ENCODE measurements around the gene OR10X1.

Gene OR10X1

GRCh38 chr1:158579733-158580132 lies at the start of gene OR10X1:
TSS of gene OR10X1 (minus strand) at chr1:158579899. CDS start at chr1:158579899, 0 bp downstream.
- DNase-seq (ENCODE audit: low read depth) = no peak

DNA sequence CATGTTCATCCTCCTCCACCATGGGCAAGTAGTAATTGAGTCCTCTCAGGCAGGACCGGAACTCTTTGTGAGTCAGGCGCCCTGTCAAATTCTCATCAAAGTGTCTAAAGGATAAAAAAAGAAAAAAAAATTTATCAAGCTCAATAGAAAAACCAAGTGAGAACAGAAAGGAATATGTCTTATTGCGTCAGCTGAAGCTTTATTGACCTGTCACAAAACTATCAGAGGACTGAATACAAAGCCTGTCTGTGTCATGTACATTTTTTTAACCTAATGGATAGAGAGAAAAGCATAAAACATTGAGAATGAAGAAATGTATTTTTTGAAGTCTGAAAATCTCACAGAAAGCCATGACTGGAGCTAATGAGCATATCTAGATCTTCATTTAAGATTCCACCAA lies 34.1 kb upstream of the OR10X1 start:
- DNase-seq (ENCODE audit: low read depth) = no peak

DNA sequence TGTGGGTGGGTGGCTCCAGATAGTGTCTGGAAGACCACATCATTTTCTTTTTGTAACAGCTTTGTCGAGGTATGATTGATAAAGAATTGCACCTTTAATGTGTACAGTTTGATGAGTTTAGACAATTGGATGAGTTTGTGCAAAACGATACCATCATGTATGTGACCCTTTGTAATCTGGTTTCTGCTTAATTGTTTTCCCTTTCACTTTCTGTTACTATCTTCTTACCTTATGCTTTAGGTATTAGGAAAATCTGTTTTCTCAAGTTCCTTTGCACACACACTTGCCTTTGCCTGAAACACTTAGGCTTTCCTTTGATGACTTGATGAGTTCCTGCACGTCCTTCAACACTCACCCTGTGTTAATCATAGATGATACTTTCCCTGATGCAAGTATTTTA lies 32.2 kb upstream of the OR10X1 start:
- no peak for DNase-seq (ENCODE audit: low read depth)

- no peak for DNase-seq (ENCODE audit: low read depth)
Observed at GRCh38 chr1:158607296-158607695, 27.6 kb upstream of the OR10X1 start.

DNA sequence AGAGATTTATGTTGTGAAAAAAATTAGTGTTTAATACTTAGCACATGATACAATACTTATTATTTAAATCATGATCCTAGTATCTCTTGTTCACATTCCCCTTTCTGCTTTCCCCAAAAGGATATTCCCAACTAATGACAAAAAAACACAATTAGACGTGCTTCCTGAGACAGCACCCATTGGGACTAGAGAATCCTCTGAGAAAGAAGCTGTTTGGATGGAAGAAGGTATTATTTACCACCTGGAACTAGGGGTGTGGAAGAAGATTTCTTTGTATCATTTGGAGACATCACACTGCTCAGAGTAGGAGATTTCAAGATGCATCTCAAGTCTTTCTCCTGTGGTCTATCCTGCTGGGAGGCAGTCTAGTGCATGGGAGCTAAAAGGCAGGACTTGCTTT lies 25.3 kb upstream of the OR10X1 start, which contains the start of gene OR10Z1:
TSS of gene OR10Z1 (plus strand) at position 301 of the 400 bp plus-strand sequence. CDS start 1,171 bp downstream, outside the sequence.
- DNase-seq (ENCODE audit: low read depth) = no peak

DNA sequence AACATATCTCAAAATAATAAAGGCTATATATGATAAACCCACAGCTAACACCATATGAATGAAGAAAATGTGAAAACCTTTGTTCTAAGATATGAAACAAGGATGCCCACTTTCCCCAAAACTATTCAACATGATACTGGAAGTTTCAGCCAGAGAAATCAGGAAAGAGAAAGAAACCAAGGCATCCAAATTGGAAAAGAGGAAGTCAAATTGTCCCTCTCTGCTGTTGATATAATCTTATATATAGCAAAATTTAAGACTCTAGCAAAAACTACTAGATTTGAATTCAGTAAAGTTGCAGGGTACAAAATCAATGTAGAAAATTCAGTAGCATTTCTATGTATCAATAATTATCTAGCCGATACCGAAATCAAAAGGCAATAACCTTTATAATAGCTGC lies 21.0 kb upstream of the OR10X1 start:
- no peak for DNase-seq (ENCODE audit: low read depth)

- no peak for DNase-seq (ENCODE audit: low read depth)
Observed at GRCh38 chr1:158586942-158587341, 7.2 kb upstream of the OR10X1 start.

DNA sequence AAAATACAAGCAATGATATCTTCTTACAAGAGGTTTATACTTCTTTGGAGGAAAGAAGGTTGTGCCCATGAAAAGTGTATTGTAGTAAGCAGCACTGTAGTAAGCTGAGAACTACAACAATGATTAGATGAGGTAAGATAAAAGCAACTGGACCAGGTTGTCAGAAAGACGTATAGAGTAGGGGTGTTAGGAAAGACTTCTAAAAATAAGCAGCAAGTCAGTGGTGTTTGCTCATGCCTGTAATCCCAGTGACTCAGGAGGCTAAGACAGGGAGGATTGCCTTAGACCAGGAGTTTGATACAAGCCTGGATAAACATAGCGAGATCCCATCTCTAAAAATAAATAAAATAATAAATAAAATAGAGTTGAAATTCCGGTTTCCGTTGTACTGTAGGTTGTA lies 4.3 kb upstream of the OR10X1 start:
- no peak for DNase-seq (ENCODE audit: low read depth)

- DNase-seq (ENCODE audit: low read depth) = no peak
Observed at GRCh38 chr1:158577561-158577960, 2.1 kb downstream of the OR10X1 start.

DNA sequence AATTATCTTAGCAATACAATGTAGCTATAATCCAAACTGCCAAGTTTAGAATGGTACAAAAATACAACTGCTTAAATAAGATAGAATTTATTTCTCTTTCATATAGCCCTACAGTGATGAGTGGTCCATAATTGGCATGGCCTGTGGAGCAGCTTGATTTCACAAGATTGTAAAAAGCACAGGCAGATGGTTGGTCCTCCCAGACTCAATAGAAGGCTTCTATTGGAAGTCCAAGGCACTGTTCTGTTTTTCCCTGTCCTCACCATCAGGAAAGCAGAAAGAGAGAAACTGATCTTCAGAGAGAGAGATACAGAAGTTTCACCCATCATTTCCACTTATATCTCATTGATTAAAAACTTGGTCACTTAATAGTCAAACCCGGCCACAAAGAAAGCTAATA lies 7.5 kb downstream of the OR10X1 start:
- DNase-seq (ENCODE audit: low read depth) = no peak

DNA sequence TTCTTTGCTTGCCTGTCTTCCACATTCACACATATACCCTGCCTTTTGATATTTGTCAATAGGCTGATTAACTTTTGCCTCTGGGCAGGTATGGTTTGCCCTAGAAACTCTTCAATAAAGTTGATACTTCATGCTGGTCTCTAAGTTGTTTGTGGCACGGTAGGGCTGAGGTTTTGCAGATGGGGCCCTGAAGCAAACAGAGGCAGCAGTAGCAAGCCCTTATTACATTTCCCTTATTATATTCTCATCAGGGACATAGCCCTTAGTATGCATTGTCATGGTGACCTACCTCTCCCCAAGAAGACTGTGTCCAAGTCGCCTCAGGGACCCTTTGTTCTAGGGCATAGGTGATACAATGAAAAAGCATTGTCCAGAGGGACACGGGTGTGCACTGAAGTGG lies 9.2 kb downstream of the OR10X1 start, which contains the start of gene OR6P1:
TSS of gene OR6P1 (minus strand) at position 101 of the 400 bp plus-strand sequence. CDS start 6,976 bp downstream, outside the sequence.
- DNase-seq (ENCODE audit: low read depth) = no peak

GRCh38 chr1:158564608-158565007 lies 15.1 kb downstream of the OR10X1 start:
- DNase-seq (ENCODE audit: low read depth) = no peak

GRCh38 chr1:158563853-158564252 lies 15.8 kb downstream of the OR10X1 start:
- DNase-seq (ENCODE audit: low read depth) = no peak

GRCh38 chr1:158559696-158560095 lies 20.0 kb downstream of the OR10X1 start:
- no peak for DNase-seq (ENCODE audit: low read depth)

DNA sequence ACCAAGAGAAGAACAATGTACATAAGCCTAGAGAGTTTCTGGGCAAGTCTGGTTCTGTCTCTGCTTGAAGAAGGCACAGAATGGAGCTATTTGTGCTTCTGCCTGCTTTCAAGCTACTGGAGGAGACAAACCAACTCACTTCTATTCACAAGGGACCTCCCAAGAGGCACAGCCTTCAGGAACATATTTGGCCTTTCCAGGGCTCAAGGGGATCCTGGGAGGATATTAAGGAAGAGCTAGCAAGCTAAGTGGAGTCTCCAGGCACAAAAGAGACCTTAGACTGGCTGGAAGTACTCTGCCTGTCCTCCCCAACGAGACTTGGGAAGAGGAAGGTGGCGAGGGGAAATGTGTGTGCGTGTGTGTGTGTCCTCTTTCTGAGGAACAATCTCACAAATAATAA lies 25.3 kb downstream of the OR10X1 start, which contains the start of gene OR6Y1:
TSS of gene OR6Y1 (minus strand) at position 54 of the 400 bp plus-strand sequence. CDS start 6,300 bp downstream, outside the sequence.
- no peak for DNase-seq (ENCODE audit: low read depth)

DNA sequence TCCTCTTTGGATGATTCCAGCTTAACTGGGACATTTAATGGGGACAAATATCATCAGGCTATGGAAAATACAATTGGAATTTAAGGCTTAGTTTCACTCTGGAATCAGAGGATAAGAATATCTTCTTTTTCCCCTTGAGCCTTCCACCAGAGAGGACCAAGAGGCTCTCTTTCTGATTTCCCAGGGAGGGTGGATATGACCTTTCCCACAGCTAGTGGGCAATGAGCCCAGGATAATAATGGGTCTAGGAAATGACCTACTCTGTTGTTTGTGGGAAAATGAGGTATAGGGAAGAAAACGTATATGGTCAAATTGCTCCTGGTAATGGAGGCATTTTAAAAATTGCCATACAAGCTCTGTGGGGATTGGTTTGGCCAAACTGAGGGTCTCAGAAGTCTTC lies 27.4 kb downstream of the OR10X1 start:
- DNase-seq (ENCODE audit: low read depth) = no peak

- DNase-seq (ENCODE audit: low read depth) = no peak
Observed at GRCh38 chr1:158547533-158547932, 32.2 kb downstream of the OR10X1 start.

DNA sequence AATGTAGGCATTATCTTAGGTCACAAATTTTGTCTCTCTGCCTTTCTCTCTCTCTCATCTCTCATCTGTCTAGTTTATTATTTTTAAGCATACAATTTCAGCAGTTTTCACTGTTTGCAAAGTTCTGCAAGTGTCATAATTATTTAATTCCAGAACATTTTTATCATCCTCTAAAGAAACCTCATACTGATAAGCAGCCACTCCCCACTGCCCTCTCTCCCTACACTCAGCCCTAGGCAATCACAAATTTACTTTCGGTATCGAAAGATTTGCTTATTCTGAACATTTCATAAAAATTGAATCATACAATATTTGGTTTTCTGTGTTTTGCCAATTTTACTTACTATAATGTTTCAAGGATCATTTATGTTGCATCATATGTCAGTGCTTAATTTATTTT lies 42.1 kb downstream of the OR10X1 start:
- DNase-seq (ENCODE audit: low read depth) = no peak

DNA sequence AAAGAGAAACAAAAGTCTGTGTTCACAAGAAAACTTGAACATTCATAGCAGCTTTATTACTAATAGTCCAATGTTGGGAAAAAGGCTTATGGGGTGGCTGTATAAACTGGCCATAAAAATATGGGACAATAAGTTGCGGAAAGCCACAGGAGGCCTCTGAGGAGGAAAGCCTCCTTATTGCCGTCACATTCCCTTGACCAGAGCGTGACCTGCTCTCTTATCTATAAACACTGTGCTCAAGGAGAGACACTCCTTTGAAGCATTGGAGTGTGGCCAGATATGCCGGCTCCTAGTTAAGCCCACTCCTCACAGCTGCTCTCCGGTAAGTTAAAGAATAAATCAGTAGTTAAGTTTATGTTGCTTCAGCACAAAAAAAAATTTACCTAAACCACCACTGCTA lies 45.2 kb downstream of the OR10X1 start:
- no peak for DNase-seq (ENCODE audit: low read depth)
